KMS-11 (cell line): ENCODE measurements around the gene PKD2L1.

Experiments
- H2AFZ ChIP-seq: fragments of 200-600 bp; sonication (generic); 2 replicates; pipeline ENCODE4 v1.6.1; 2016; ENCODE audit warnings: antibody characterized with exemption, mixed run types, low read depth
- H3K27ac ChIP-seq: fragments of 200-600 bp; sonication (generic); 2 replicates; pipeline ENCODE4 v1.6.1; 2016; ENCODE audit warnings: mild to moderate bottlenecking, mixed run types
- H3K27me3 ChIP-seq: fragments of 200-600 bp; sonication (generic); 2 replicates; pipeline ENCODE4 v1.6.1; 2017; ENCODE audit warnings: mild to moderate bottlenecking, low read depth, mixed run types, moderate library complexity; ENCODE audit not compliant: insufficient read depth
- H3K36me3 ChIP-seq: fragments of 200-600 bp; sonication (generic); 2 replicates; pipeline ENCODE4 v1.6.1; 2017; ENCODE audit warnings: mild to moderate bottlenecking, mixed run types; ENCODE audit not compliant: insufficient read depth
- H3K4me1 ChIP-seq: fragments of 200-600 bp; sonication (generic); 2 replicates; pipeline ENCODE4 v1.6.1; 2016; ENCODE audit warnings: mild to moderate bottlenecking, low read depth, mixed run types; ENCODE audit not compliant: poor library complexity, severe bottlenecking
- H3K4me2 ChIP-seq: fragments of 200-600 bp; sonication (generic); 2 replicates; pipeline ENCODE4 v1.7.0; 2016; ENCODE audit warnings: mild to moderate bottlenecking, mixed run types
- H3K4me3 ChIP-seq: fragments of 200-600 bp; sonication (generic); IDR thresholded peaks from 2 replicates; pipeline ENCODE4 v1.6.1; 2017; ENCODE audit warnings: low read depth, low read length, mixed read lengths; ENCODE audit not compliant: insufficient read depth
- H3K79me2 ChIP-seq: fragments of 200-600 bp; sonication (generic); 2 replicates; pipeline ENCODE4 v1.6.1; 2016; ENCODE audit warnings: low read depth, mixed run types; ENCODE audit not compliant: insufficient read depth
- H3K9ac ChIP-seq: fragments of 200-600 bp; sonication (generic); 2 replicates; pipeline ENCODE4 v1.6.1; 2016; ENCODE audit warnings: mild to moderate bottlenecking, mixed run types
- H4K20me1 ChIP-seq: fragments of 200-600 bp; sonication (generic); 2 replicates; pipeline ENCODE4 v1.6.1; 2016; ENCODE audit warnings: mild to moderate bottlenecking, mixed run types; ENCODE audit not compliant: insufficient read depth
- TF ChIP-seq, protein P1 (sequence below): fragments of 200-600 bp; sonication (generic); conservative IDR thresholded peaks from 2 replicates; pipeline ENCODE4 v1.6.1; 2017; ENCODE audit warnings: low read depth, mild to moderate bottlenecking, antibody characterized with exemption, low read length, moderate library complexity, mixed read lengths

The PKD2L1 gene

GRCh38 chr10:100350914-100351485 is 21.0 kb upstream of the PKD2L1 start:
- Histone ChIP-seq H3K27me3 (no peaks in the 10 kb centered on the region), H3K79me2 (peaks cover 47% of the 10 kb centered on the region), H3K9ac (no peak overlapping the region), H3K36me3 (peaks cover 23% of the 10 kb centered on the region; the same call in 1 of the 2 replicates), H3K4me1 (peaks cover 38% of the 10 kb centered on the region), H3K4me2 (peak overlapping the region; percentile 88), H3K4me3 (no peak overlapping the region), H3K27ac (no peak overlapping the region), H2AFZ (no peak overlapping the region), H4K20me1 (peaks cover 11% of the 10 kb centered on the region; the same call in 1 of the 2 replicates)
- TF ChIP-seq, protein P1, sequence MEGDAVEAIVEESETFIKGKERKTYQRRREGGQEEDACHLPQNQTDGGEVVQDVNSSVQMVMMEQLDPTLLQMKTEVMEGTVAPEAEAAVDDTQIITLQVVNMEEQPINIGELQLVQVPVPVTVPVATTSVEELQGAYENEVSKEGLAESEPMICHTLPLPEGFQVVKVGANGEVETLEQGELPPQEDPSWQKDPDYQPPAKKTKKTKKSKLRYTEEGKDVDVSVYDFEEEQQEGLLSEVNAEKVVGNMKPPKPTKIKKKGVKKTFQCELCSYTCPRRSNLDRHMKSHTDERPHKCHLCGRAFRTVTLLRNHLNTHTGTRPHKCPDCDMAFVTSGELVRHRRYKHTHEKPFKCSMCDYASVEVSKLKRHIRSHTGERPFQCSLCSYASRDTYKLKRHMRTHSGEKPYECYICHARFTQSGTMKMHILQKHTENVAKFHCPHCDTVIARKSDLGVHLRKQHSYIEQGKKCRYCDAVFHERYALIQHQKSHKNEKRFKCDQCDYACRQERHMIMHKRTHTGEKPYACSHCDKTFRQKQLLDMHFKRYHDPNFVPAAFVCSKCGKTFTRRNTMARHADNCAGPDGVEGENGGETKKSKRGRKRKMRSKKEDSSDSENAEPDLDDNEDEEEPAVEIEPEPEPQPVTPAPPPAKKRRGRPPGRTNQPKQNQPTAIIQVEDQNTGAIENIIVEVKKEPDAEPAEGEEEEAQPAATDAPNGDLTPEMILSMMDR, result no peak

- no peak overlapping the region; the same call in 1 of the 2 replicates for H3K9ac ChIP-seq
- H3K4me3 ChIP-seq, result no peak overlapping the region
- H2AFZ ChIP-seq, result no peak overlapping the region
- H3K36me3 ChIP-seq, result peaks cover 20% of the 10 kb centered on the region; the same call in 1 of the 2 replicates
- no peaks in the 10 kb centered on the region for H3K27me3 ChIP-seq
- H4K20me1 ChIP-seq, result peaks cover 11% of the 10 kb centered on the region; the same call in 1 of the 2 replicates
- peaks cover 46% of the 10 kb centered on the region for H3K4me1 ChIP-seq
- H3K4me2 ChIP-seq, result peak overlapping the region; percentile 88
- H3K79me2 ChIP-seq, result peaks cover 47% of the 10 kb centered on the region
- TF ChIP-seq, protein P1, result no peak
- H3K27ac ChIP-seq, result no peak overlapping the region
Measured at GRCh38 chr10:100349672-100350071, 19.6 kb upstream of the PKD2L1 start.

- Histone ChIP-seq H4K20me1 (peaks cover 11% of the 10 kb centered on the region; the same call in 1 of the 2 replicates), H3K9ac (no peak overlapping the region; the same call in 1 of the 2 replicates), H3K4me1 (peaks cover 46% of the 10 kb centered on the region), H2AFZ (no peak overlapping the region), H3K27ac (no peak overlapping the region), H3K79me2 (peaks cover 47% of the 10 kb centered on the region), H3K4me3 (no peak overlapping the region), H3K36me3 (peaks cover 20% of the 10 kb centered on the region; the same call in 1 of the 2 replicates), H3K4me2 (peak overlapping the region; percentile 88), H3K27me3 (no peaks in the 10 kb centered on the region)
- TF ChIP-seq, protein P1, result no peak
Measured at GRCh38 chr10:100349087-100349486, 19.1 kb upstream of the PKD2L1 start.

GRCh38 chr10:100348389-100348927 is 18.4 kb upstream of the PKD2L1 start:
- Histone ChIP-seq H3K79me2 (peaks cover 47% of the 10 kb centered on the region), H3K9ac (peak overlapping the region; percentile 71; the same call in 1 of the 2 replicates)

More at GRCh38 chr10:100348389-100348927, 18.4 kb upstream of the PKD2L1 start:
- Histone ChIP-seq H2AFZ (no peak overlapping the region), H3K27ac (no peak overlapping the region), H3K4me1 (peaks cover 46% of the 10 kb centered on the region), H4K20me1 (peaks cover 11% of the 10 kb centered on the region; the same call in 1 of the 2 replicates), H3K36me3 (peaks cover 20% of the 10 kb centered on the region; the same call in 1 of the 2 replicates), H3K4me3 (no peak overlapping the region), H3K4me2 (peak overlapping the region; percentile 88), H3K27me3 (no peaks in the 10 kb centered on the region)
- TF ChIP-seq, protein P1, result no peak
